Osteoblast (primary cell): ENCODE results near the gene RPUSD3. TPM values are rescaled to one million over a fixed set of nuclear protein-coding genes. Genes with fewer than 3 reads are reported as not detected.

Experiments
- DNase-seq: peaks from one replicate; pipeline ENCODE4 v3.0.0; 2011; ENCODE audit warnings: low spot score, mixed read lengths; ENCODE audit not compliant: insufficient read length; ENCODE audit errors: missing footprints
- H2AFZ ChIP-seq: 2 replicates; pipeline ENCODE4 v1.6.0; 2011; ENCODE audit warnings: mild to moderate bottlenecking, low read length
- H3K27ac ChIP-seq: 2 replicates; pipeline ENCODE4 v1.5.1; 2011; ENCODE audit warnings: mild to moderate bottlenecking, low read depth, low read length, moderate library complexity
- H3K27me3 ChIP-seq: 2 replicates; pipeline ENCODE4 v1.6.0; 2012; ENCODE audit warnings: mild to moderate bottlenecking, control low read depth, inconsistent platforms, low read length, moderate library complexity; ENCODE audit not compliant: insufficient read depth
- H3K36me3 ChIP-seq: 2 replicates; pipeline ENCODE4 v1.5.1; 2011; ENCODE audit warnings: mild to moderate bottlenecking, low read length, control low read depth, moderate library complexity; ENCODE audit not compliant: insufficient read depth
- H3K4me1 ChIP-seq: 2 replicates; pipeline ENCODE4 v1.5.1; 2011; ENCODE audit warnings: mild to moderate bottlenecking, low read length, control low read depth, moderate library complexity; ENCODE audit not compliant: insufficient read depth
- H3K4me2 ChIP-seq: 2 replicates; pipeline ENCODE4 v1.6.0; 2011; ENCODE audit warnings: mild to moderate bottlenecking, low read length; ENCODE audit not compliant: insufficient read depth
- H3K4me3 ChIP-seq: fragments of 200-600 bp; sonication (generic); 3 replicates; pipeline ENCODE4 v1.5.1; 2012; ENCODE audit warnings: mild to moderate bottlenecking, low read length, inconsistent platforms; ENCODE audit not compliant: insufficient read depth
- H3K79me2 ChIP-seq: 2 replicates; pipeline ENCODE4 v1.6.0; 2012; ENCODE audit warnings: mild to moderate bottlenecking, low read length, control low read depth, inconsistent platforms; ENCODE audit not compliant: insufficient read depth
- H3K9me3 ChIP-seq: 2 replicates; pipeline ENCODE4 v1.5.1; 2011; ENCODE audit warnings: low read depth, low read length, control low read depth
- H4K20me1 ChIP-seq: 2 replicates; pipeline ENCODE4 v1.6.0; 2012; ENCODE audit warnings: mild to moderate bottlenecking, low read length, control low read depth; ENCODE audit not compliant: insufficient read depth
- total RNA-seq: library from RNA; depleted of rRNA; stranded (reverse); fragments of >200 nt; gene quantifications from 2 replicates; pipeline ENCODE4 v1.2.3, GENCODE V29; 2012
- TF ChIP-seq, protein P1 (sequence below): IDR thresholded peaks from 2 replicates; pipeline ENCODE4 v1.5.1; 2011; ENCODE audit warnings: mild to moderate bottlenecking, low read depth, low read length, moderate library complexity; ENCODE audit errors: extremely low read depth

The RPUSD3 gene
- total RNA-seq, 1 donor: 19.2 TPM

- TF ChIP-seq, protein P1, sequence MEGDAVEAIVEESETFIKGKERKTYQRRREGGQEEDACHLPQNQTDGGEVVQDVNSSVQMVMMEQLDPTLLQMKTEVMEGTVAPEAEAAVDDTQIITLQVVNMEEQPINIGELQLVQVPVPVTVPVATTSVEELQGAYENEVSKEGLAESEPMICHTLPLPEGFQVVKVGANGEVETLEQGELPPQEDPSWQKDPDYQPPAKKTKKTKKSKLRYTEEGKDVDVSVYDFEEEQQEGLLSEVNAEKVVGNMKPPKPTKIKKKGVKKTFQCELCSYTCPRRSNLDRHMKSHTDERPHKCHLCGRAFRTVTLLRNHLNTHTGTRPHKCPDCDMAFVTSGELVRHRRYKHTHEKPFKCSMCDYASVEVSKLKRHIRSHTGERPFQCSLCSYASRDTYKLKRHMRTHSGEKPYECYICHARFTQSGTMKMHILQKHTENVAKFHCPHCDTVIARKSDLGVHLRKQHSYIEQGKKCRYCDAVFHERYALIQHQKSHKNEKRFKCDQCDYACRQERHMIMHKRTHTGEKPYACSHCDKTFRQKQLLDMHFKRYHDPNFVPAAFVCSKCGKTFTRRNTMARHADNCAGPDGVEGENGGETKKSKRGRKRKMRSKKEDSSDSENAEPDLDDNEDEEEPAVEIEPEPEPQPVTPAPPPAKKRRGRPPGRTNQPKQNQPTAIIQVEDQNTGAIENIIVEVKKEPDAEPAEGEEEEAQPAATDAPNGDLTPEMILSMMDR: no peak
- Histone ChIP-seq H3K27me3 (no peaks in the 10 kb centered on the region), H3K79me2 (peaks cover 28% of the 10 kb centered on the region), H3K4me2 (no peak overlapping the region), H3K4me3 (no peak overlapping the region), H2AFZ (no peak overlapping the region), H3K9me3 (no peaks in the 10 kb centered on the region), H4K20me1 (peaks cover 3% of the 10 kb centered on the region), H3K36me3 (peaks cover 84% of the 10 kb centered on the region), H3K4me1 (no peaks in the 10 kb centered on the region), H3K27ac (no peak overlapping the region)
- DNase-seq: peak; percentile 45
Measured at GRCh38 chr3:9803494-9803893, 40.3 kb downstream of the RPUSD3 start.

- Histone ChIP-seq H2AFZ (no peak overlapping the region), H3K9me3 (no peaks in the 10 kb centered on the region), H3K27me3 (no peaks in the 10 kb centered on the region), H3K79me2 (peaks cover 55% of the 10 kb centered on the region), H3K4me1 (no peaks in the 10 kb centered on the region), H4K20me1 (peaks cover 19% of the 10 kb centered on the region), H3K4me2 (no peak overlapping the region), H3K36me3 (peaks cover 75% of the 10 kb centered on the region), H3K4me3 (no peak overlapping the region), H3K27ac (no peak overlapping the region)
- TF ChIP-seq, protein P1: peak; percentile 31
- DNase-seq: peak; percentile 37
Measured at GRCh38 chr3:9800529-9800928, 43.3 kb downstream of the RPUSD3 start.

DNA sequence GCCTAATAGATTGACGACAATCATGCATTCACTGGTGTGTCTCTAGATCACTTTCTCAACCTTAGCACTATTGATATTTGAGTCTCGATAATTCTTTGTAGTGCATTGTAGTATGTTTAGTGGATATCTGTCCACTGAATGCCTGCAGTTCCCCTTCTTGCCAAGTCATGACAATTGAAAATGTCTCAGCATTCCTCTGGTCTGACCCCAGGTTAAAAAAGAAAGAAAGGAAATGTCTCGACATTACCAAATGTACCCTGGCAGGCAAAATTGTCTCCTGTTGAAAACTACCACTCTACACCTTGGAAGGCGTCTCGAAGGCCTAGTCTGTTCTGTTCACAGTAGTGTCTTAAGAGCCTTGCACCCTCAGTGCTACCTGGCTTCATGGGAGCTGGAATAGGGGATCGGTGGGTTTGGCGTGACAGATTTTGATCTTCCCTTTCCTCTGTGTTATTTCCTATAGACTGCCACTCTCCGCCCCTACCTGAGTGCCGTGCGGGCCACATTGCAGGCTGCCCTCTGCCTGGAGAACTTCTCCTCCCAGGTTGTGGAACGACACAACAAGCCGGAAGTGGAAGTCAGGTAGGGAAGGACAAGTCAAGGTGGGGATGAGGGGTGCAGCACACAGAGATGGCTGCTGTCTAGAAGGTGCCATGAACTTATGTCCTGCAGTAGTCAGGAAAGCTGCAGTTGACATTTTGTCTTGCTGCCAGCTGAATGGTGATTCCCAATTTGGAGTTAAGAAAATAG, 46.4 kb downstream of the RPUSD3 start:
- H3K9me3 ChIP-seq: no peaks in the 10 kb centered on the region
- peaks cover 31% of the 10 kb centered on the region for H4K20me1 ChIP-seq
- DNase-seq: peak; percentile 13
- H3K4me2 ChIP-seq: no peak overlapping the region
- H3K4me1 ChIP-seq: peaks cover 5% of the 10 kb centered on the region
- H3K79me2 ChIP-seq: peaks cover 70% of the 10 kb centered on the region
- no peak overlapping the region for H3K27ac ChIP-seq
- peaks cover 53% of the 10 kb centered on the region for H3K36me3 ChIP-seq
- H2AFZ ChIP-seq: no peak overlapping the region
- TF ChIP-seq, protein P1: no peak
- no peak overlapping the region for H3K4me3 ChIP-seq
- no peaks in the 10 kb centered on the region for H3K27me3 ChIP-seq

- Histone ChIP-seq H3K27me3 (no peaks in the 10 kb centered on the region), H2AFZ (no peak overlapping the region), H3K4me1 (peaks cover 12% of the 10 kb centered on the region), H3K4me2 (no peak overlapping the region), H4K20me1 (peaks cover 31% of the 10 kb centered on the region), H3K9me3 (no peaks in the 10 kb centered on the region), H3K4me3 (no peak overlapping the region), H3K36me3 (peaks cover 41% of the 10 kb centered on the region), H3K79me2 (peaks cover 76% of the 10 kb centered on the region), H3K27ac (no peak overlapping the region)
- DNase-seq: peak; percentile 8
- TF ChIP-seq, protein P1: no peak
Measured at GRCh38 chr3:9795207-9795606, 48.6 kb downstream of the RPUSD3 start.
